Gastrocnemius medialis (tissue), 4 donors: Measurements from ENCODE around the gene ASTN2.

Source experiments
- CTCF ChIP-seq, 5 experiments: fragments of 450-650 bp in 3 of 5; fragments of 200-600 bp in 2 of 5; sonication (generic) in 2 of 5; IDR thresholded peaks in 4 of 5; conservative IDR thresholded peaks in 1 of 5; 1 replicate in 4 of 5; 2 replicates in 1 of 5; pipeline ENCODE4 v1.5.1; 2016 to 2019; ENCODE audit warnings: antibody characterized with exemption in 5 of 5, mild to moderate bottlenecking in 3 of 5, moderate library complexity in 3 of 5
- POLR2A ChIP-seq, 2 donors: fragments of 450-650 bp; IDR thresholded peaks; one replicate each; pipeline ENCODE4 v1.6.1; 2017; ENCODE audit warnings: antibody characterized with exemption in 2 of 2, mild to moderate bottlenecking in 2 of 2, moderate library complexity in 2 of 2

DNA sequence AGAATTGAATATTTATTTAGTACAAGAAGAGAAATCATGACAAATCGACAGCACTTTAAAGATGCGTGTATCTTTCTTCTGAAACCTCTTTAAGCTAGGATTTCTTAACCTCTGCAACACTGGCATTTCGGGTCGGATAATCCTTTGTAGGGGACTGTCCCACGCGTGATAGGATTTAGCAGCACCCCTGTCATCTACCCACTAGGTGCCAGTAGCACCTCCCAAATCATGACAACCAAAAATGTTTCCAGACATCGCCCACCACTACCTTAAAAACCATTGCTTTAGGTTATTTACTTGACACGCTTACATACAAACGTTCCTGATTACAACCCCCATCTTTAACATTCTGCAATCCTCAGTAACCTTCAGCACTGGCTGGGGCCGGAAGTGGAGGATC lies 504.7 kb downstream of the ASTN2 start:
- TF ChIP-seq CTCF (IDR thresholded peaks at IDR 0.05 in 4 of 5, conservative IDR thresholded peaks at IDR 0.05 in 1 of 5) (no peak), POLR2A (IDR thresholded peaks at IDR 0.05) (no peak)
